GM19463 (cell line): ENCODE data around the gene JAK1.
"Not testable (repeated sequence)": the region's sequence is repeated elsewhere in the genome, so short reads cannot be mapped to it uniquely, and the experiment has no call there.

ENCODE experiments used
- ATAC-seq: cut with Tn5 transposase; IDR thresholded peaks from one replicate; pipeline ENCODE4 v1.9.1; 2021; ENCODE audit warnings: mild to moderate bottlenecking, moderate library complexity; ENCODE audit not compliant: unreplicated experiment

The JAK1 gene

GRCh38 chr1:64950284-64950809 is 16.0 kb downstream of the JAK1 start:
- no peak for ATAC-seq

- ATAC-seq: no peak
Measured at GRCh38 chr1:64948905-64949833, 17.2 kb downstream of the JAK1 start.

GRCh38 chr1:64948216-64948615 is 18.1 kb downstream of the JAK1 start:
- no peak for ATAC-seq

DNA sequence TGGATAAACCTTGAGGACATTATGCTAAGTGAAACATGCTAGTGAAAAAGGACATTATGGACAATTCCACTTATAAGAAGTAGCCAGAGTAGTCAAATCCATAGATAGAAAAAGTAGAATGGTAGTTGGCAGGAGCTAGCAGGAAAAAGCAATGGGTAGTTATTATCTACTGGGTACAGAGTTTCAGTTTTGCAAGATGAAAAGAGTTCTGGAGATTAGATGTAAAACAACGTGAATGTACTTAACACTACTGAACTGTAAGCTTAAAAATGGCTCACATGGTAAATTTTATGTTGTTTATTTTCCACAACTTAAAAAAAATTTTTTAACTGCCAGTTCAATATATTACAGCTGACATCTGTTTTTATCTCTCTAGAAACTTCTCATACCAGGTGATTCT is 19.4 kb downstream of the JAK1 start:
- no peak for ATAC-seq

DNA sequence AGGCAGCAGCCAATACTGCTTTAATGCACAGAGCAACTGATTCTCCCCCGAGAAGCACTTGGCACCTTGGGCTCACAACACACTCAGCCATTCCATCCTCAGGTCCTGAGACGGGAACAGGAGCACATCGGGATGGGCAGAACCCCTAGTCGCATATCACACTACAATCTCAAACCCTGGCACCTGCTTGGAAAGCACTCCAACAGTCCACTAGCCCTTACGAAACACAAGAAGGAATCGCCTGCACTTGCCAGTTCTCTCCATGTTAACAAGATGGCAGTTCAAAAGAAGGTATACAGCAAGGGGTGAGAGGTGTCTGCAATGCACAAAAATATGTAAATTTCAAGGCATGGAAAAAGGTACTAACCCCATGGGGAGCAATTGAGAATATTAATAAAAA is 21.4 kb downstream of the JAK1 start:
- no peak for ATAC-seq

GRCh38 chr1:64942675-64943074 is 23.7 kb downstream of the JAK1 start:
- ATAC-seq: no peak

DNA sequence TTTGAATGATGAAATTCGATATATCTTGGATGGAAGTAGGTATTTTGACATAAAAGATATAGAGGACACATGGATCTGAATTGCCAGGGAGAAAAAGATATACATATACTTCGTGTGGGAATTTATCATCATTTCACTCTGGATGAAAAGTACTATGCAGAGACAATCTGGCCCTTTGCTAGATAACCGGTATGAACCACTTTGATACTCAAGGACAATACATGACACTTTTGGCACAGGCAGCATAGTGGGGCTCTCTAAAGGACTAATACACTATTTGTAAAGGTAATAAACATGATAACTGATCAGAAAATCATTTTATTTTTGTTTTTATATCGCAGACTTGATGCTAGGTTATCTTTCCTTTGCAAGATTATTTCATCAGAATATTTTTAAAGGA is 24.2 kb downstream of the JAK1 start:
- ATAC-seq: no peak

DNA sequence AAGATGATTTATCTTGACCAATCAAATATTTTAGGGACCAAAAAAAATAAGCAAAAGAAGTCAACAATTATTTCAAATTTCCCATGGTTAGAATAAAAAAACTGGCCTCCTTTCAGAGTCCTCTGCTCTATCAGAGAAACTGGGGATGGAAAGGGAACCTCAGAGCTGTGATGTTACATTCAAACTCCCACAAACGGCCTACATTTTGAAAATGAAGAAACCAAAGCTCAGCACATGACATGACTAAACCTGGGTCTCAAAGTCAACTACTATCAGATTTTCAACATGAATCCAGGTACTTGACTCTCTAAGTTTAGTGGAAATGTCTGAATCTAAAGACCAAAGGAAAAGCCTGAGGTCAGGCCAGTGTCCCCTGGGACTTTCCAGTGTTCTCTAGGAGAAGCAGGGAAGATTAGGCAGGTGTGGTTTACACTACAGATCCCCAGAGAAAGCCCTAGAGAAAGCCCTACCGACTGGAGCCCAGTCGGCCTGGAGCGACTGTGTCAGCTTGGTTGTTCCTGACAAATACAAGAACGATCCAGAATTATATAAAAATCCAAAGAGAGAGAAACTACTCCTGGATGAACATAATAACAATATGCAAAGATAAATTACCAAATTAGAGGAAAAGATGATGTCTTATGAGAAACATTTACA is 24.8 kb downstream of the JAK1 start:
- ATAC-seq: no peak

GRCh38 chr1:64940025-64940424 is 26.3 kb downstream of the JAK1 start:
- no peak for ATAC-seq

DNA sequence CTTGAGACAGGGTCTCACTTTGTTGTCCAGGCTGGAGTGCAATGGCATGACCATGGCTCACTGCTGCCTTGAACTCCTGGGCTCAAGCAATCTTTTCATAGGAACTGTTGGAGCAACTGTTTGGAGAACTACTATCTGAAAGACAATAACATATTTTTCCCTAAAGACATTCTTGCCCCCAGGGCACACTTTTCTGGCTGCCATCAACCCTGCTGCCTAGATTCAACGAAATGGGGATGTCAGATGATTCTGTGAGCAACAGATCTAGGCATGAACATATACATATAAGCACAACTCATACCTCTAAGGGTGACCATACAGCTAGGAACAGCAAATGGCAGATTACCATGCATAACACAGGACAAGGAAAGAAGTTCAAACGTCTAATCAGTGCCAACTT is 27.4 kb downstream of the JAK1 start:
- no peak for ATAC-seq

DNA sequence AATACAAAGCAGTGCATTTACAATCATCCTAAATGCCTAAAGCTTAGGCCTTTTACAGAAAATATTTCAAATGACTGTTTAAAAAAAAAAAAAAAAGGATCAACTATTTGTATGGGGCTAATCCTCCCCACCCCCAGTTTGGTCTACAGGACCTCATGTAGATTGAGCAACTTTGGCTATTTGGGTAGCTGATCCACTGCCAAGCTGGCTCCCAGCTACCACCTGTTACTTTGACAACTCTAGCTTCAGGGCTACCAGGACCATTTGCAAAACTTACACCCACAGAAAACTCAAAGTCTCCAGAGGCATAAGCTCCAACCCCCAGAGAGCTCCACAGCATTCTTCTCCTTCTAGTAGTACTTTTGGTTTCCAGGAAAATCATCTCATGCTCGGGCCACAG is 29.4 kb downstream of the JAK1 start:
- no peak for ATAC-seq

GRCh38 chr1:64935551-64936155 is 30.7 kb downstream of the JAK1 start:
- ATAC-seq: no peak

DNA sequence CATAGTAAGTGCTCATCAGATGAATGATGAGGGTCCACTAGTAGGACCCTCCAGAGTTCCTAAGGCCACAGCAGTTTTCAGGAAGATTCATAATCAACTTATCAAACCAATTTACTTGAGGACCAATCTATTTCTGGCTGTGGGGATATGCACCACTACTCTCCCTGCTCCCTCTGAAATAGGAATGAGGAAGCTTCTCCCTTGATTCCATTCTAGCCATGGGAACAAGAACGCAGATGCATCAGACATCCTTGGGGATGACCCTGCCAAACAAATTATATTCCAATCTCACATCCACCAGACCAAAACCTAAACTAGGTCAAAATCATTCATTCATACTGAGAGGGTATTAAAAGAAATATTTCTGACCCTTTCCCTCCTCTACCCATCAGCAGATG is 31.5 kb downstream of the JAK1 start:
- no peak for ATAC-seq

- no peak for ATAC-seq
Measured at GRCh38 chr1:64934115-64934877, 32.1 kb downstream of the JAK1 start.

DNA sequence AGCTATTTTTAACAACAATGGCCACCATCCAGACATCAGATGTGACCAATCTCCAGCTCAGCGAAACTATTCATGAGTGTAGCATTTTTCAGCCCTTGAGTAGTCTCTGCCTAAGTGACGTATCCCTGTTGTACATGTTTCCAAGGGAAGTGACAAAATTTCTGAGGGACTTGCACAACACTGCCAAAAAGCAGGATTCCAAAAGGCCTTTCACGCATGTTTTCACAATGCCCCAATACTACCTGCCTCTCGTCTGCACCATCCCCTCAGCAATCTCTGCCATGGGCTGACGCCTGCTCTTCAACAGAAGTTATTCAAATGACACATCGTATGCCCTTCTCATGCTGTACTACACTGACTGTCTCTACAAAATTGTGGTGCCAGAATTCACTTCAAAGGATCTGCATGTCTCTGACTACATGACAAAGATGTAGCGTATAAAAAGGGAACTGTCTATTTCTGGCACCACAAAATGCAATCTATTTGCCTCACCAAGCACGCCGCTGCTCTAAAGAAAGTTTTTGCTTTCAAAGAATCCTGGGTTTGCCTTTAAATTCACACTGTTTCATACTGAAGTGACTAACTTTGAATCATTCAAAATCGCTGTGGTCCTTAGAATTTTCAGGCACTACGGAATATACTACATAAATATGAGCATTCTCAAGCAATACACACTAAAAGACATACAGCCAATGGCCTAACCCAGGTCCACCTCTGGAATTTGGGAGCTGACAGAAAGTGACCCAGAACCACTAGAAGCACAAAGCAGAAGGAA is 32.9 kb downstream of the JAK1 start:
- no peak for ATAC-seq

GRCh38 chr1:64932962-64933295 is 33.4 kb downstream of the JAK1 start:
- ATAC-seq: no peak

DNA sequence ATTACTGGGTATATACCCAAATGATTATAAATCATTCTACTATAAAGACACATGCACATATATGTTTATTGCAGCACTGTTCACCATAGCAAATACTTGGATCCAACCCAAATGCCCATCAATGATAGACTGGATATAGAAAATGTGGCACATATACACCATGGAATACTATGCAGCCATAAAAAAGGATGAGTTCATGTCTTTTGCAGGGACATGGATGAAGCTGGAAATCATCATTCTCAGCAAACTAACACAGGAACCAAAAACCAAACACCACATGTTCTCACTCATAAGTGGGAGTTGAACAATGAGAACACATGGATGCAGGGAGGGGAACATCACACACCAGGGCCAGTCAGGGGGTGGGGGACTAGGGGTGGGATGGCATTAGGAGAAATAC is 35.7 kb downstream of the JAK1 start:
- ATAC-seq: not testable (repeated sequence)

- no peak for ATAC-seq
Measured at GRCh38 chr1:64929221-64929620, 37.1 kb downstream of the JAK1 start.

- ATAC-seq: no peak
Measured at GRCh38 chr1:64928325-64928724, 38.0 kb downstream of the JAK1 start.

DNA sequence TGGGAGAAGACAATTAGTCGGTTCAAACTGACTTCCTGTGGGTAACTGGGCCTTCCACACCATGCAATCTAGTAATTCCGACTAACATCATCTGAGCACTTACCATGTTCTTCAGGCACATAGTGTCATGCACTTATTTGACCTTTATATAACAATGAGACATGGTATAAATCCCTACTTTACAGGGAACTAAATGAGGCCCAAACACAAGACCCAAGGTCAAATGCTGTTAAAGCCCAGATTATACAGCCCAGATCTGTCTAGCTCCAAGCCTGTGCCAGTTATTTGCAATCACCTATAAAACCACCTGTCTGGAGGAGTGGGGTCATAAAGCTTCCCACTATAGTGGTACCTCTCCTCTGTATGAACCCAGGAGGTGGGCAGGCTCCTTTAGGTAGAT is 40.8 kb downstream of the JAK1 start:
- ATAC-seq: no peak
